ENCODE data around the gene TIGD3.

TIGD3 gene

GRCh38 chr11:65384301-65384889 lies 29.8 kb downstream of the TIGD3 start:
- peaks cover 23% of the 10 kb centered on the region for H3K36me3 Mint-ChIP-seq (ENCODE audit: low read depth)
- peak overlapping the region; percentile 97 for H3K27ac Mint-ChIP-seq
- H3K27me3 Mint-ChIP-seq, result no peaks in the 10 kb centered on the region
- peak overlapping the region; percentile 23 for H3K4me3 Mint-ChIP-seq
- no peaks in the 10 kb centered on the region for H3K9me3 Mint-ChIP-seq
- H3K4me1 Mint-ChIP-seq (ENCODE audit: low read depth), result peaks cover 76% of the 10 kb centered on the region
- no peak for DNase-seq

- peaks cover 43% of the 10 kb centered on the region for H3K36me3 Mint-ChIP-seq (ENCODE audit: low read depth)
- H3K27me3 Mint-ChIP-seq, result no peaks in the 10 kb centered on the region
- no peaks in the 10 kb centered on the region for H3K9me3 Mint-ChIP-seq
- H3K27ac Mint-ChIP-seq, result peak within 1 kb of the TSS; percentile 97
- H3K4me3 Mint-ChIP-seq, result peak within 1 kb of the TSS; percentile 92
- H3K4me1 Mint-ChIP-seq (ENCODE audit: low read depth), result peaks cover 81% of the 10 kb centered on the region
- DNase-seq, result peak; percentile 91
Observed at GRCh38 chr11:65386307-65387140, 32.0 kb downstream of the TIGD3 start, which contains the start of gene FRMD8. Gene FRMD8, plus strand, starts transcription at chr11:65386637. Its CDS starts 400 bp downstream, at chr11:65387037.

GRCh38 chr11:65388731-65389130 lies 34.2 kb downstream of the TIGD3 start:
- Mint-ChIP-seq H3K9me3 (no peaks in the 10 kb centered on the region), H3K4me3 (peak overlapping the region; percentile 92), H3K27me3 (no peaks in the 10 kb centered on the region), H3K27ac (peak overlapping the region; percentile 60), H3K4me1 (ENCODE audit: low read depth) (peaks cover 69% of the 10 kb centered on the region), H3K36me3 (ENCODE audit: low read depth) (peaks cover 63% of the 10 kb centered on the region)
- DNase-seq, result no peak

- peaks cover 62% of the 10 kb centered on the region for H3K4me1 Mint-ChIP-seq (ENCODE audit: low read depth)
- no peak for DNase-seq
Observed at GRCh38 chr11:65389294-65389980, 34.9 kb downstream of the TIGD3 start.

GRCh38 chr11:65390099-65390941 lies 35.8 kb downstream of the TIGD3 start:
- H3K27ac Mint-ChIP-seq, result peak overlapping the region; percentile 69
- peaks cover 73% of the 10 kb centered on the region for H3K36me3 Mint-ChIP-seq (ENCODE audit: low read depth)
- H3K27me3 Mint-ChIP-seq, result no peaks in the 10 kb centered on the region
- no peak for DNase-seq
- peak overlapping the region; percentile 23 for H3K4me3 Mint-ChIP-seq
- H3K4me1 Mint-ChIP-seq (ENCODE audit: low read depth), result peaks cover 53% of the 10 kb centered on the region
- no peaks in the 10 kb centered on the region for H3K9me3 Mint-ChIP-seq

More at GRCh38 chr11:65389294-65389980, 34.9 kb downstream of the TIGD3 start:
- Mint-ChIP-seq H3K4me3 (peak overlapping the region; percentile 92), H3K27me3 (no peaks in the 10 kb centered on the region), H3K9me3 (no peaks in the 10 kb centered on the region), H3K36me3 (ENCODE audit: low read depth) (peaks cover 68% of the 10 kb centered on the region), H3K27ac (peak overlapping the region; percentile 69)

- Mint-ChIP-seq H3K4me3 (no peak overlapping the region), H3K27me3 (no peaks in the 10 kb centered on the region), H3K27ac (no peak overlapping the region), H3K9me3 (no peaks in the 10 kb centered on the region), H3K36me3 (ENCODE audit: low read depth) (peaks cover 80% of the 10 kb centered on the region), H3K4me1 (ENCODE audit: low read depth) (peaks cover 47% of the 10 kb centered on the region)
- DNase-seq, result no peak
Observed at GRCh38 chr11:65390996-65391395, 36.4 kb downstream of the TIGD3 start.

- H3K27ac Mint-ChIP-seq, result peak overlapping the region; percentile 23
- H3K9me3 Mint-ChIP-seq, result no peaks in the 10 kb centered on the region
- no peak overlapping the region for H3K4me3 Mint-ChIP-seq
- H3K36me3 Mint-ChIP-seq (ENCODE audit: low read depth), result peaks cover 81% of the 10 kb centered on the region
- H3K4me1 Mint-ChIP-seq (ENCODE audit: low read depth), result peaks cover 39% of the 10 kb centered on the region
- DNase-seq, result no peak
- H3K27me3 Mint-ChIP-seq, result no peaks in the 10 kb centered on the region
Observed at GRCh38 chr11:65392186-65392829, 37.8 kb downstream of the TIGD3 start.

- Mint-ChIP-seq H3K4me1 (ENCODE audit: low read depth) (peaks cover 36% of the 10 kb centered on the region), H3K9me3 (no peaks in the 10 kb centered on the region), H3K27ac (no peak overlapping the region), H3K4me3 (no peak overlapping the region), H3K36me3 (ENCODE audit: low read depth) (peaks cover 82% of the 10 kb centered on the region), H3K27me3 (no peaks in the 10 kb centered on the region)
- no peak for DNase-seq
Observed at GRCh38 chr11:65392899-65393298, 38.3 kb downstream of the TIGD3 start.

GRCh38 chr11:65393513-65394079 lies 39.0 kb downstream of the TIGD3 start:
- Mint-ChIP-seq H3K36me3 (ENCODE audit: low read depth) (peaks cover 82% of the 10 kb centered on the region), H3K27me3 (no peaks in the 10 kb centered on the region), H3K27ac (no peak overlapping the region), H3K4me1 (ENCODE audit: low read depth) (peaks cover 30% of the 10 kb centered on the region), H3K4me3 (no peak overlapping the region), H3K9me3 (no peaks in the 10 kb centered on the region)
- DNase-seq, result no peak

GRCh38 chr11:65394125-65394536 lies 39.6 kb downstream of the TIGD3 start:
- H3K36me3 Mint-ChIP-seq (ENCODE audit: low read depth), result peaks cover 82% of the 10 kb centered on the region
- no peak overlapping the region for H3K4me3 Mint-ChIP-seq
- no peaks in the 10 kb centered on the region for H3K9me3 Mint-ChIP-seq
- no peak for DNase-seq
- peaks cover 24% of the 10 kb centered on the region for H3K4me1 Mint-ChIP-seq (ENCODE audit: low read depth)
- H3K27ac Mint-ChIP-seq, result no peak overlapping the region
- no peaks in the 10 kb centered on the region for H3K27me3 Mint-ChIP-seq

- no peak overlapping the region for H3K4me3 Mint-ChIP-seq
- H3K36me3 Mint-ChIP-seq (ENCODE audit: low read depth), result peaks cover 82% of the 10 kb centered on the region
- DNase-seq, result no peak
- H3K27ac Mint-ChIP-seq, result no peak overlapping the region
- no peaks in the 10 kb centered on the region for H3K9me3 Mint-ChIP-seq
- H3K4me1 Mint-ChIP-seq (ENCODE audit: low read depth), result peaks cover 8% of the 10 kb centered on the region
- no peaks in the 10 kb centered on the region for H3K27me3 Mint-ChIP-seq
Observed at GRCh38 chr11:65395961-65396530, 41.5 kb downstream of the TIGD3 start.

GRCh38 chr11:65396769-65397745 lies 42.5 kb downstream of the TIGD3 start:
- Mint-ChIP-seq H3K27ac (peak overlapping the region; percentile 8), H3K9me3 (no peaks in the 10 kb centered on the region), H3K36me3 (ENCODE audit: low read depth) (peaks cover 82% of the 10 kb centered on the region), H3K4me1 (ENCODE audit: low read depth) (peaks cover under 1% of the 10 kb centered on the region), H3K27me3 (no peaks in the 10 kb centered on the region), H3K4me3 (no peak overlapping the region)
- no peak for DNase-seq

All from activated T-cell treated with anti-CD3 and anti-CD28 coated beads, Interleukin-2, amount 50 U/mL, for 24 hours (primary cell).